ENCODE data around the gene BLMH. TPM values are rescaled to one million over a fixed set of nuclear protein-coding genes. Genes with fewer than 3 reads are reported as not detected.

The BLMH gene
- total RNA-seq, 4 donors from 2014 or later, result 140 to 188 (median 176) TPM

- no peak overlapping the region for H3K27ac ChIP-seq
- no peaks in the 10 kb centered on the region for H3K9me3 ChIP-seq
- peaks cover 7% of the 10 kb centered on the region for H3K4me1 ChIP-seq
- 96% methylated on average over 1 of the region's 1 CpG for WGBS
- H3K4me3 ChIP-seq, result no peak overlapping the region
- TF ChIP-seq CTCF (IDR thresholded peaks at IDR 0.05), result no peak
- no peak for TF ChIP-seq POLR2A (IDR thresholded peaks at IDR 0.05)
- H3K27me3 ChIP-seq, result no peaks in the 10 kb centered on the region
- DNase-seq (ENCODE audit: low spot score in 2 of 2), result no peak
- H3K36me3 ChIP-seq, result no peaks in the 10 kb centered on the region
These were observed 25.0 kb upstream of the BLMH start for GRCh38 chr17:30316736-30317135.

- no peaks in the 10 kb centered on the region for H3K36me3 ChIP-seq
- peaks cover 7% of the 10 kb centered on the region for H3K4me1 ChIP-seq
- 76% methylated on average over 2 of the region's 2 CpGs for WGBS
- H3K27ac ChIP-seq, result no peak overlapping the region
- H3K9me3 ChIP-seq, result no peaks in the 10 kb centered on the region
- H3K4me3 ChIP-seq, result no peak overlapping the region
- no peak for TF ChIP-seq EP300 (IDR thresholded peaks at IDR 0.05)
- TF ChIP-seq POLR2A (IDR thresholded peaks at IDR 0.05), result no peak
- no peak for TF ChIP-seq POLR2AphosphoS5 (IDR thresholded peaks at IDR 0.05)
- no peaks in the 10 kb centered on the region for H3K27me3 ChIP-seq
- no peak for DNase-seq (ENCODE audit: low spot score in 2 of 2)
These were observed 23.4 kb upstream of the BLMH start for GRCh38 chr17:30315106-30315505.

- no peak overlapping the region for H3K4me3 ChIP-seq
- TF ChIP-seq CTCF (IDR thresholded peaks at IDR 0.05) (no peak), POLR2A (IDR thresholded peaks at IDR 0.05) (no peak), EP300 (IDR thresholded peaks at IDR 0.05) (no peak), POLR2AphosphoS5 (IDR thresholded peaks at IDR 0.05) (no peak)
- H3K36me3 ChIP-seq, result no peaks in the 10 kb centered on the region
- H3K27me3 ChIP-seq, result no peaks in the 10 kb centered on the region
- peaks cover 7% of the 10 kb centered on the region for H3K4me1 ChIP-seq
- 67% methylated on average over 1 of the region's 1 CpG for WGBS
- no peak for DNase-seq (ENCODE audit: low spot score in 2 of 2)
- H3K9me3 ChIP-seq, result no peaks in the 10 kb centered on the region
- H3K27ac ChIP-seq, result no peak overlapping the region
These were observed 22.7 kb upstream of the BLMH start for GRCh38 chr17:30314474-30314873.

- no peak for TF ChIP-seq POLR2AphosphoS5 (IDR thresholded peaks at IDR 0.05)
- TF ChIP-seq EP300 (IDR thresholded peaks at IDR 0.05), result no peak
- no peak for TF ChIP-seq CTCF (IDR thresholded peaks at IDR 0.05)
- TF ChIP-seq POLR2A (IDR thresholded peaks at IDR 0.05), result no peak
- Histone ChIP-seq H3K4me3 (no peak overlapping the region), H3K36me3 (no peaks in the 10 kb centered on the region), H3K27ac (no peak overlapping the region), H3K9me3 (no peaks in the 10 kb centered on the region), H3K4me1 (no peaks in the 10 kb centered on the region), H3K27me3 (no peaks in the 10 kb centered on the region)
- WGBS, result 62% methylated on average over 2 of the region's 2 CpGs
- DNase-seq (ENCODE audit: low spot score in 2 of 2), result no peak
These were observed 20.5 kb upstream of the BLMH start for GRCh38 chr17:30312226-30312625.

- no peaks in the 10 kb centered on the region for H3K27me3 ChIP-seq
- 98% methylated on average over 2 of the region's 2 CpGs for WGBS
- no peak overlapping the region for H3K4me3 ChIP-seq
- H3K4me1 ChIP-seq, result no peaks in the 10 kb centered on the region
- TF ChIP-seq POLR2A (IDR thresholded peaks at IDR 0.05), result no peak
- no peak for TF ChIP-seq CTCF (IDR thresholded peaks at IDR 0.05)
- no peak for TF ChIP-seq POLR2AphosphoS5 (IDR thresholded peaks at IDR 0.05)
- TF ChIP-seq EP300 (IDR thresholded peaks at IDR 0.05), result no peak
- DNase-seq (ENCODE audit: low spot score in 2 of 2), result no peak
- H3K36me3 ChIP-seq, result no peaks in the 10 kb centered on the region
- H3K27ac ChIP-seq, result no peak overlapping the region
- no peaks in the 10 kb centered on the region for H3K9me3 ChIP-seq
These were observed 18.8 kb upstream of the BLMH start for GRCh38 chr17:30310562-30310961.

- no peak overlapping the region for H3K27ac ChIP-seq
- WGBS, result 83% methylated on average over 6 of the region's 6 CpGs
- no peaks in the 10 kb centered on the region for H3K4me1 ChIP-seq
- DNase-seq (ENCODE audit: low spot score in 2 of 2), result no peak
- H3K9me3 ChIP-seq, result no peaks in the 10 kb centered on the region
- no peaks in the 10 kb centered on the region for H3K36me3 ChIP-seq
- TF ChIP-seq POLR2AphosphoS5 (IDR thresholded peaks at IDR 0.05), result no peak
- no peak for TF ChIP-seq POLR2A (IDR thresholded peaks at IDR 0.05)
- TF ChIP-seq CTCF (IDR thresholded peaks at IDR 0.05), result no peak
- no peak for TF ChIP-seq EP300 (IDR thresholded peaks at IDR 0.05)
- no peak overlapping the region for H3K4me3 ChIP-seq
- H3K27me3 ChIP-seq, result no peaks in the 10 kb centered on the region
These were observed 17.8 kb upstream of the BLMH start for GRCh38 chr17:30309591-30309990.

All from suprapubic skin (tissue), 4 donors.